SU-DHL-6 (cell line): ENCODE measurements around the gene C19orf53.

Experiments used
- H2AFZ ChIP-seq: fragments of 200-600 bp; sonication (generic); 2 replicates; pipeline ENCODE4 v1.6.1; 2014; ENCODE audit warnings: low read depth, mild to moderate bottlenecking, moderate library complexity, mixed read lengths, antibody characterized with exemption, low read length; ENCODE audit not compliant: severe bottlenecking
- H3F3A ChIP-seq: fragments of 200-600 bp; shearing (Covaris generic); 2 replicates; pipeline ENCODE4 v1.6.0; 2016; ENCODE audit warnings: antibody characterized with exemption, mild to moderate bottlenecking; ENCODE audit not compliant: insufficient read depth
- H3K27ac ChIP-seq: fragments of 200-600 bp; sonication (generic); 2 replicates; pipeline ENCODE4 v1.5.1; 2016; ENCODE audit warnings: low read depth, mild to moderate bottlenecking, low read length, moderate library complexity, mixed read lengths
- H3K27me3 ChIP-seq: fragments of 200-600 bp; sonication (generic), shearing (Covaris generic); 2 replicates; pipeline ENCODE4 v1.6.0; 2014; ENCODE audit warnings: mild to moderate bottlenecking, low read length
- H3K36me3 ChIP-seq: fragments of 200-600 bp; sonication (generic); 2 replicates; pipeline ENCODE4 v1.6.1; 2014; ENCODE audit warnings: mild to moderate bottlenecking, low read length, mixed read lengths
- H3K4me2 ChIP-seq: fragments of 300-600, 200-600 bp; shearing (Covaris generic), sonication (generic); 2 replicates; pipeline ENCODE4 v1.6.0; 2014; ENCODE audit warnings: low read length, low read depth, mild to moderate bottlenecking; ENCODE audit not compliant: poor library complexity, severe bottlenecking
- H3K4me3 ChIP-seq: fragments of 200-600 bp; sonication (generic); 2 replicates; pipeline ENCODE4 v1.5.1; 2014; ENCODE audit warnings: antibody characterized with exemption, low read length, mild to moderate bottlenecking, mixed read lengths; ENCODE audit not compliant: insufficient read depth, poor library complexity, severe bottlenecking
- H3K79me2 ChIP-seq: fragments of 200-600 bp; sonication (generic); 2 replicates; pipeline ENCODE4 v1.6.1; 2014; ENCODE audit warnings: mild to moderate bottlenecking, low read length, moderate library complexity; ENCODE audit not compliant: insufficient read depth
- H3K9ac ChIP-seq: fragments of 200-600 bp; sonication (generic); 2 replicates; pipeline ENCODE4 v1.7.0; 2014; ENCODE audit warnings: mild to moderate bottlenecking, low read length
- H3K9me2 ChIP-seq: fragments of 200-600 bp; sonication (generic); replicated peaks from 2 replicates; pipeline ENCODE4 v1.6.1; 2014; ENCODE audit warnings: low read length; ENCODE audit not compliant: insufficient read depth
- H3K9me3 ChIP-seq: fragments of 200-600 bp; sonication (generic); 2 replicates; pipeline ENCODE4 v1.6.1; 2014; ENCODE audit warnings: low read length, mixed read lengths; ENCODE audit not compliant: insufficient read depth
- H4K20me1 ChIP-seq: fragments of 200-600 bp; sonication (generic); 2 replicates; pipeline ENCODE4 v1.6.1; 2014; ENCODE audit warnings: low read depth, mild to moderate bottlenecking, antibody characterized with exemption, low read length, moderate library complexity, mixed read lengths
- CTCF ChIP-seq: fragments of 200-600 bp; sonication (generic); IDR thresholded peaks from one replicate; pipeline ENCODE4 v1.5.1; 2017; ENCODE audit warnings: antibody characterized with exemption, mild to moderate bottlenecking, low read length, moderate library complexity; ENCODE audit not compliant: insufficient read depth, poor library complexity, severe bottlenecking
- EZH2phosphoT487 ChIP-seq: fragments of 200-600 bp; sonication (generic), shearing (Covaris generic); conservative IDR thresholded peaks from 2 replicates; pipeline ENCODE4 v1.6.1; 2018; ENCODE audit warnings: mild to moderate bottlenecking, antibody characterized with exemption, low read length, moderate library complexity, mixed read lengths

The C19orf53 gene

GRCh38 chr19:13734751-13735150, 39.5 kb upstream of the C19orf53 start:
- Histone ChIP-seq H3K9me2 (no peaks in the 10 kb centered on the region), H3K27me3 (no peaks in the 10 kb centered on the region), H3F3A (0 out of 2 replicates have a peak, but pooled peaks cover 4% of the 10 kb centered on the region), H3K9me3 (no peaks in the 10 kb centered on the region), H2AFZ (no peak overlapping the region), H3K79me2 (no peaks in the 10 kb centered on the region), H3K4me3 (no peak overlapping the region), H3K36me3 (no peaks in the 10 kb centered on the region), H3K27ac (no peak overlapping the region), H3K4me2 (no peak overlapping the region), H4K20me1 (no peaks in the 10 kb centered on the region), H3K9ac (no peak overlapping the region)
- TF ChIP-seq CTCF (no peak), EZH2phosphoT487 (no peak)

- H3K9me3 ChIP-seq = no peaks in the 10 kb centered on the region
- no peak overlapping the region for H3K27ac ChIP-seq
- no peak overlapping the region for H3K4me3 ChIP-seq
- no peak overlapping the region for H3K9ac ChIP-seq
- H3F3A ChIP-seq = no peaks in the 10 kb centered on the region
- H4K20me1 ChIP-seq = no peaks in the 10 kb centered on the region
- H3K36me3 ChIP-seq = no peaks in the 10 kb centered on the region
- H3K4me2 ChIP-seq = no peak overlapping the region
- H3K9me2 ChIP-seq = no peaks in the 10 kb centered on the region
- H2AFZ ChIP-seq = no peak overlapping the region
- no peaks in the 10 kb centered on the region for H3K27me3 ChIP-seq
- TF ChIP-seq CTCF = no peak
- TF ChIP-seq EZH2phosphoT487 = no peak
- H3K79me2 ChIP-seq = no peaks in the 10 kb centered on the region
These were observed 36.2 kb upstream of the C19orf53 start for GRCh38 chr19:13738073-13738472.

- H3K9me3 ChIP-seq = no peaks in the 10 kb centered on the region
- no peak for TF ChIP-seq CTCF
- peaks cover 5% of the 10 kb centered on the region; the same call in 1 of the 2 replicates for H3F3A ChIP-seq
- no peaks in the 10 kb centered on the region for H3K36me3 ChIP-seq
- no peaks in the 10 kb centered on the region for H3K9me2 ChIP-seq
- no peaks in the 10 kb centered on the region for H3K27me3 ChIP-seq
- no peak overlapping the region for H2AFZ ChIP-seq
- H3K4me3 ChIP-seq = no peak overlapping the region
- H3K79me2 ChIP-seq = no peaks in the 10 kb centered on the region
- H3K27ac ChIP-seq = no peak overlapping the region
- no peak overlapping the region for H3K9ac ChIP-seq
- H4K20me1 ChIP-seq = no peaks in the 10 kb centered on the region
- no peak overlapping the region for H3K4me2 ChIP-seq
These were observed 32.4 kb upstream of the C19orf53 start for GRCh38 chr19:13741893-13742292.

GRCh38 chr19:13742756-13743155, 31.5 kb upstream of the C19orf53 start:
- Histone ChIP-seq H2AFZ (no peak overlapping the region), H3F3A (peaks cover 9% of the 10 kb centered on the region), H4K20me1 (no peaks in the 10 kb centered on the region), H3K79me2 (no peaks in the 10 kb centered on the region), H3K4me2 (no peak overlapping the region), H3K9me3 (no peaks in the 10 kb centered on the region), H3K4me3 (no peak overlapping the region), H3K36me3 (no peaks in the 10 kb centered on the region), H3K9me2 (no peaks in the 10 kb centered on the region), H3K9ac (no peak overlapping the region), H3K27me3 (no peaks in the 10 kb centered on the region), H3K27ac (no peak overlapping the region)
- TF ChIP-seq EZH2phosphoT487 (no peak), CTCF (no peak)
